ENCODE measurements around the gene COX4I2. TPM values are rescaled to one million over a fixed set of nuclear protein-coding genes. Genes with fewer than 3 reads are reported as not detected.

The COX4I2 gene
- total RNA-seq, 1 experiment from 2014 or later = not detected

DNA sequence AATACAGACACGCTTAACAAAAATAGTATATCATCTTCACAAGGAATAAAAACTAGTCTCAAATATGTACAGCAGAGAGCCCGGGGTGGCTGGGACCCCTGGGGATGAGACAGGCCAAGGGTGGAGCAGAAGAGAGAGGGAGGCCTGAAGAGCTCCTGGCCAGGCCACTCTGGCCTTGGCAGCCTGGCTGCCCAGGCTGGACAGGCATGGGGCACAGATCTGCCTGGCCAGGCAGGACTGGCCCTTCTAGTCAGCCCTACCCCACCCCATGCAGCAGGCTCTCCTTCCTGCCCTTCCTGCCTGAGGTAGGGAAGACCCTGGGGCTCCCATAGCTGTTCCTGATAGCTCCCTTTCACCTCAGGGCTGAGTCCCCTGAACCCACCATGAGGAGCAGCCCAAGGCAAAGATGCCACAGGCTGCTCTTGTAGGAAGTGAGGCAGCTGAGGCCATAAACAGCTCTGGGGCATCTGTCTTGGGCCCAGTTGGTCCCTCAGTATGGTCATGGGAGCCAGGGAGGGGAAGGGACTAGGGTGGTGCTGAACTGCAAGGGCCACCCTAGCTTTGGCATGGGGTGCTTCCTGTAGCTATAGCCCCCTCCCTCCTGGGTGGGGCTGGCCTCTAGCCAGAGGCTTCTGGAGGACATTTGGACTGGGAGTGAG is 27.1 kb downstream of the COX4I2 start:
- Mint-ChIP-seq H3K36me3 (peaks cover 6% of the 10 kb centered on the region; the same call in 1 of the 2 replicates), H3K27ac (no peak overlapping the region), H3K27me3 (ENCODE audit: low read depth) (no peaks in the 10 kb centered on the region), H3K4me3 (no peak overlapping the region), H3K4me1 (peaks cover 28% of the 10 kb centered on the region), H3K9me3 (no peaks in the 10 kb centered on the region)
- CTCF ChIA-PET = interaction anchor here (0.9 to 7.4 kb wide), 5 partner anchors 12 to 191 kb away, joined by 3 to 488 read pairs (median 3); partner anchors contain the start of gene BCL2L1
- DNase-seq (ENCODE audit: low spot score) (no peak), ATAC-seq (no peak)
- POLR2A ChIA-PET = interaction anchor here (0.5 to 0.6 kb wide), 2 partner anchors 108 to 1233 kb away, joined by 3 to 7 read pairs; no protein-coding TSS in a partner anchor
- TF ChIP-seq, protein P1, sequence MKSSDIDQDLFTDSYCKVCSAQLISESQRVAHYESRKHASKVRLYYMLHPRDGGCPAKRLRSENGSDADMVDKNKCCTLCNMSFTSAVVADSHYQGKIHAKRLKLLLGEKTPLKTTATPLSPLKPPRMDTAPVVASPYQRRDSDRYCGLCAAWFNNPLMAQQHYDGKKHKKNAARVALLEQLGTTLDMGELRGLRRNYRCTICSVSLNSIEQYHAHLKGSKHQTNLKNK (CRISPR knock-in tag; IDR thresholded peaks at IDR 0.05) = no peak
- peak; percentile 25; the same call in 1 of the 2 replicates for TF ChIP-seq GABPB1 (CRISPR knock-in tag; IDR thresholded peaks at IDR 0.05)

DNA sequence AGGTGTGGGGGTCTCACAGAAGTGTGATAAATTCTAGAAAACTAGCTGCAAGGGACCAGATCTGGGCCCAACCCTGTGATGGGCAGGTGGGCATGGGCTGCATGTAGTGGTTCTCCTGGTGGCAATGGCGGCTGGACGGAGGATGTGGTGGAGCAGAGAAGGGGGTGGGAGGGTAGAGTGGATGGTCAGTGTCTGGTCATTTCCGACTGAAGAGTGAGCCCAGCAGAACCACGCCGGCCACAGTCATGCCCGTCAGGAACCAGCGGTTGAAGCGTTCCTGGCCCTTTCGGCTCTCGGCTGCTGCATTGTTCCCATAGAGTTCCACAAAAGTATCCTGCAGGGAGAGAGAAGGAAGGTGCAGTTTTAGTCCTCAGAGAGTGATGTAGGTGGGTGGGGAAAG is 28.0 kb downstream of the COX4I2 start:
- H3K9me3 Mint-ChIP-seq = no peaks in the 10 kb centered on the region
- H3K36me3 Mint-ChIP-seq = peaks cover 6% of the 10 kb centered on the region; the same call in 1 of the 2 replicates
- no peak for TF ChIP-seq ZNF232 (CRISPR knock-in tag; IDR thresholded peaks at IDR 0.05)
- TF ChIP-seq TP53 (CRISPR knock-in tag; IDR thresholded peaks at IDR 0.05) = no peak
- TF ChIP-seq, protein P2, sequence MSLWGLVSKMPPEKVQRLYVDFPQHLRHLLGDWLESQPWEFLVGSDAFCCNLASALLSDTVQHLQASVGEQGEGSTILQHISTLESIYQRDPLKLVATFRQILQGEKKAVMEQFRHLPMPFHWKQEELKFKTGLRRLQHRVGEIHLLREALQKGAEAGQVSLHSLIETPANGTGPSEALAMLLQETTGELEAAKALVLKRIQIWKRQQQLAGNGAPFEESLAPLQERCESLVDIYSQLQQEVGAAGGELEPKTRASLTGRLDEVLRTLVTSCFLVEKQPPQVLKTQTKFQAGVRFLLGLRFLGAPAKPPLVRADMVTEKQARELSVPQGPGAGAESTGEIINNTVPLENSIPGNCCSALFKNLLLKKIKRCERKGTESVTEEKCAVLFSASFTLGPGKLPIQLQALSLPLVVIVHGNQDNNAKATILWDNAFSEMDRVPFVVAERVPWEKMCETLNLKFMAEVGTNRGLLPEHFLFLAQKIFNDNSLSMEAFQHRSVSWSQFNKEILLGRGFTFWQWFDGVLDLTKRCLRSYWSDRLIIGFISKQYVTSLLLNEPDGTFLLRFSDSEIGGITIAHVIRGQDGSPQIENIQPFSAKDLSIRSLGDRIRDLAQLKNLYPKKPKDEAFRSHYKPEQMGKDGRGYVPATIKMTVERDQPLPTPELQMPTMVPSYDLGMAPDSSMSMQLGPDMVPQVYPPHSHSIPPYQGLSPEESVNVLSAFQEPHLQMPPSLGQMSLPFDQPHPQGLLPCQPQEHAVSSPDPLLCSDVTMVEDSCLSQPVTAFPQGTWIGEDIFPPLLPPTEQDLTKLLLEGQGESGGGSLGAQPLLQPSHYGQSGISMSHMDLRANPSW (CRISPR knock-in tag; conservative IDR thresholded peaks at IDR 0.05; ENCODE audit: low read depth) = no peak
- TF ChIP-seq JUN (CRISPR knock-in tag; IDR thresholded peaks at IDR 0.05) = no peak
- no peak for TF ChIP-seq ESRRA (CRISPR knock-in tag; IDR thresholded peaks at IDR 0.05; ENCODE audit: borderline replicate concordance)
- TF ChIP-seq OVOL2 (CRISPR knock-in tag; IDR thresholded peaks at IDR 0.05; ENCODE audit: borderline replicate concordance) = no peak
- TF ChIP-seq ZNF396 (CRISPR knock-in tag; IDR thresholded peaks at IDR 0.05; ENCODE audit: borderline replicate concordance) = no peak
- no peak for TF ChIP-seq GTF2I (CRISPR knock-in tag; conservative IDR thresholded peaks at IDR 0.05)
- TF ChIP-seq JAZF1 (CRISPR knock-in tag; IDR thresholded peaks at IDR 0.05) = no peak
- TF ChIP-seq, protein P3, sequence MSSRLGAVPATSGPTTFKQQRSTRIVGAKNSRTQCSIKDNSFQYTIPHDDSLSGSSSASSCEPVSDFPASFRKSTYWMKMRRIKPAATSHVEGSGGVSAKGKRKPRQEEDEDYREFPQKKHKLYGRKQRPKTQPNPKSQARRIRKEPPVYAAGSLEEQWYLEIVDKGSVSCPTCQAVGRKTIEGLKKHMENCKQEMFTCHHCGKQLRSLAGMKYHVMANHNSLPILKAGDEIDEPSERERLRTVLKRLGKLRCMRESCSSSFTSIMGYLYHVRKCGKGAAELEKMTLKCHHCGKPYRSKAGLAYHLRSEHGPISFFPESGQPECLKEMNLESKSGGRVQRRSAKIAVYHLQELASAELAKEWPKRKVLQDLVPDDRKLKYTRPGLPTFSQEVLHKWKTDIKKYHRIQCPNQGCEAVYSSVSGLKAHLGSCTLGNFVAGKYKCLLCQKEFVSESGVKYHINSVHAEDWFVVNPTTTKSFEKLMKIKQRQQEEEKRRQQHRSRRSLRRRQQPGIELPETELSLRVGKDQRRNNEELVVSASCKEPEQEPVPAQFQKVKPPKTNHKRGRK (CRISPR knock-in tag; IDR thresholded peaks at IDR 0.05; ENCODE audit: borderline replicate concordance) = no peak
- no peak for TF ChIP-seq FOXK1 (CRISPR knock-in tag; IDR thresholded peaks at IDR 0.05)
- no peak for TF ChIP-seq NFE2L1 (CRISPR knock-in tag; IDR thresholded peaks at IDR 0.05)
- no peak for TF ChIP-seq ZNF121 (CRISPR knock-in tag; IDR thresholded peaks at IDR 0.05)
- TF ChIP-seq, protein P4, sequence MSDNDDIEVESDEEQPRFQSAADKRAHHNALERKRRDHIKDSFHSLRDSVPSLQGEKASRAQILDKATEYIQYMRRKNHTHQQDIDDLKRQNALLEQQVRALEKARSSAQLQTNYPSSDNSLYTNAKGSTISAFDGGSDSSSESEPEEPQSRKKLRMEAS (CRISPR knock-in tag; IDR thresholded peaks at IDR 0.05) = no peak
- no peak for TF ChIP-seq KAT7 (CRISPR knock-in tag; IDR thresholded peaks at IDR 0.05; ENCODE audit: borderline replicate concordance)
- TF ChIP-seq, protein P5, sequence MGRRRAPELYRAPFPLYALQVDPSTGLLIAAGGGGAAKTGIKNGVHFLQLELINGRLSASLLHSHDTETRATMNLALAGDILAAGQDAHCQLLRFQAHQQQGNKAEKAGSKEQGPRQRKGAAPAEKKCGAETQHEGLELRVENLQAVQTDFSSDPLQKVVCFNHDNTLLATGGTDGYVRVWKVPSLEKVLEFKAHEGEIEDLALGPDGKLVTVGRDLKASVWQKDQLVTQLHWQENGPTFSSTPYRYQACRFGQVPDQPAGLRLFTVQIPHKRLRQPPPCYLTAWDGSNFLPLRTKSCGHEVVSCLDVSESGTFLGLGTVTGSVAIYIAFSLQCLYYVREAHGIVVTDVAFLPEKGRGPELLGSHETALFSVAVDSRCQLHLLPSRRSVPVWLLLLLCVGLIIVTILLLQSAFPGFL (CRISPR knock-in tag; IDR thresholded peaks at IDR 0.05; ENCODE audit: borderline replicate concordance) = no peak
- no peak for TF ChIP-seq RELA (CRISPR knock-in tag; IDR thresholded peaks at IDR 0.05; ENCODE audit: borderline replicate concordance)
- no peak for TF ChIP-seq ZNF317 (CRISPR knock-in tag; IDR thresholded peaks at IDR 0.05; ENCODE audit: borderline replicate concordance, low read depth)
- ATAC-seq (no peak), DNase-seq (ENCODE audit: low spot score) (no peak)
- POLR2A ChIA-PET = no interaction called here
- H3K27ac Mint-ChIP-seq = peak overlapping the region; percentile 57; the same call in 1 of the 2 replicates
- H3K27me3 Mint-ChIP-seq (ENCODE audit: low read depth) = no peaks in the 10 kb centered on the region
- H3K4me3 Mint-ChIP-seq = no peak overlapping the region
- CTCF ChIA-PET = interaction anchor here (0.5 to 7.4 kb wide), 2 partner anchors 29 to 56 kb away, joined by 5 to 488 read pairs; partner anchors contain the start of gene BCL2L1
- peaks cover 28% of the 10 kb centered on the region for H3K4me1 Mint-ChIP-seq
